HG03354 (cell line): Measurements from ENCODE around the gene NONO.
"Not testable (repeated sequence)": the region's sequence is repeated elsewhere in the genome, so short reads cannot be mapped to it uniquely, and the experiment has no call there.

Source experiments
- ATAC-seq: cut with Tn5 transposase; IDR thresholded peaks from one replicate; pipeline ENCODE4 v1.9.1; 2021; ENCODE audit warnings: mild to moderate bottlenecking; ENCODE audit not compliant: unreplicated experiment, poor library complexity, severe bottlenecking

Gene NONO

GRCh38 chrX:71282514-71283402 is 677 bp upstream of the NONO start:
- peak; percentile 31 for ATAC-seq

GRCh38 chrX:71285929-71286328 is 2.5 kb downstream of the NONO start:
- ATAC-seq: no peak

GRCh38 chrX:71291381-71291780 is 7.9 kb downstream of the NONO start:
- no peak for ATAC-seq

DNA sequence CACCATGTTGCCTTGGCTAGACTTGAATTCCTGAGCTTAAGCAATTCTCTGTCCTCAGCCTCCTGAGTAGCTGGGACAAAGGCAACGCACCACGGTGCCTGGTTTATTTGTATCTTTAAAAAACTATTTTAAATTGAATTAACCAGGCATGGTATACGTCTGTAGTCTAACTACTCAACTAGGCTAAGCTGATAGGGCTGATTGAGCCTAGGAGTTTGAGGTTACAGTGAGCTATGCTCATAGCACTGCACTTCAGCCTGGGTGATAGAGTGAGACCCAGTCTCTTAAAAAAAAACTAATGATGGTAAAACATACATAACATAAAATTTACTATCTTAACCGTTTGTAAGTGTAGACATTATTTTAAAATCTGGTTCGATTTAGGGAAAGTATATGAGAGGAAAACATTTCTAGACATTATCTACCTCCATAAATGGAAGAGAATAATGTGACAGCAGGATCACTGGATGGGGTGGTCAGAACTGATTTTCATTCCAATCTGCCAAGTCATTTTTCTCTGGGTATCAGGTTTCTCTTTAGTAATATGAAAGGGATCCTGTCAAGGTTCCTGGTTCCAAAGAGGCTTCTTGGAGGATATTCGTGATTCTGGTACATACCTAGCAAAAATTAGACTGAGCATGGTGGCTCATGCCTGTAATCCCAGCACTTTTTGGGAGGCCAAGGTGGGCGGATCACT is 9.4 kb downstream of the NONO start:
- no peak for ATAC-seq

DNA sequence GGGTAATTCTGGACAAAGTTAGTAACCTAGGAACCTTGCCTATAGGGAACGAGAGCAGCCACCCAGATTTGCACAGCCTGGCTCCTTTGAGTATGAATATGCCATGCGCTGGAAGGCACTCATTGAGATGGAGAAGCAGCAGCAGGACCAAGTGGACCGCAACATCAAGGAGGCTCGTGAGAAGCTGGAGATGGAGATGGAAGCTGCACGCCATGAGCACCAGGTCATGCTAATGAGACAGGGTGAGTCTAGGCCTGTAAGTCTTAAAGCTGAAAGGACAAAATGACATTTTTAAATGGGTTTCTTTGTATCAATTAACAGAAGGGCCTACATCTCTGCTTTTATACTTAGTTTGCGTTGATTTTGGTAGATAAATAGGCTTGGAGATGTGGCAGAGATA is 13.4 kb downstream of the NONO start:
- ATAC-seq: no peak

- no peak for ATAC-seq
These were observed 14.7 kb downstream of the NONO start for GRCh38 chrX:71298119-71298518.

DNA sequence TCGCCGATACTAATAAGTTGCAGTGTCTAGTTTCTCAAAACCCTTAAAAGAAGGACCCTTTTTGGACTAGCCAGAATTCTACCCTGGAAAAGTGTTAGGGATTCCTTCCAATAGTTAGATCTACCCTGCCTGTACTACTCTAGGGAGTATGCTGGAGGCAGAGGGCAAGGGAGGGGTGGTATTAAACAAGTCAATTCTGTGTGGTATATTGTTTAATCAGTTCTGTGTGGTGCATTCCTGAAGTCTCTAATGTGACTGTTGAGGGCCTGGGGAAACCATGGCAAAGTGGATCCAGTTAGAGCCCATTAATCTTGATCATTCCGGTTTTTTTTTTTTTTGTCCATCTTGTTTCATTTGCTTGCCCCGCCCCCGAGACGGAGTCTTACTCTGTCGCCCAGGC is 16.6 kb downstream of the NONO start:
- not testable (repeated sequence) for ATAC-seq

- ATAC-seq: not testable (repeated sequence)
These were observed 17.1 kb downstream of the NONO start for GRCh38 chrX:71300495-71300894.

DNA sequence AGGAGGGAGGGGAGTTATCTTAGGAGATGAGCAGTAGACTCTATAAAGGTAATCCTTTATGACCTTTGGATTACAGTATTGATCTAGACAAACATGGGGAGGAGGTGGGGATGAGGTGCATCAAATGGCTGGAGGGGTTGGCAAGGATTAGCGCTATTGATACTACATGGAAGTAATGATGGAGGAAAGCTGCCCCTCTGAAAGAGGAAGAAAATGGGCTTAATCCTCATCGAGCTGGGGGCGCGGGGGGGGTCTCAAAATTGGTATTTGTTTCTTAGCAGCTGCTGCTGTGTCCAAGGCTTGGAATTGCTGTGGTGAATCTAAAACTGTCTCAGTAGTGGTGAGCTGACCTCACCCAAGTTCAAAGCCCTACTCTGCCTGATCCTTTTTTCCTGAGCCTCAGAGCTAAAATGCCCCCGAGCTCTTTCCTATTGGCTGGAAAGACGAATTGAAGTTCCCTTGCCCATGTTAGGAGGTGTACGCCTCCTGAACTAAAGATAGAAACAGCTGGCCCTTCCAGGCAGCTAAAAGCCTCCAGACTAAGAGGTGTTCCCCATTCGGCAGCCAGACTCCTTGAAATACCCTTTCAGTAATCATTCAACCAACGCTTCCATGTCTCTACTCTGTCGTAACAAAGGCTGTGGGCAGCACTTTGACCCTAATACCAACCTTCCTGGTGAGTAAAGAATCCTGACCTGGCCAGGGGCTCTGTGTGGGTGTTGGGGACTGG is 17.9 kb downstream of the NONO start, which contains the start of gene ITGB1BP2:
Gene ITGB1BP2, plus strand, starts transcription at position 556 of the 730 bp plus-strand sequence. Its CDS starts 57 bp downstream, at position 613.
- ATAC-seq: no peak

DNA sequence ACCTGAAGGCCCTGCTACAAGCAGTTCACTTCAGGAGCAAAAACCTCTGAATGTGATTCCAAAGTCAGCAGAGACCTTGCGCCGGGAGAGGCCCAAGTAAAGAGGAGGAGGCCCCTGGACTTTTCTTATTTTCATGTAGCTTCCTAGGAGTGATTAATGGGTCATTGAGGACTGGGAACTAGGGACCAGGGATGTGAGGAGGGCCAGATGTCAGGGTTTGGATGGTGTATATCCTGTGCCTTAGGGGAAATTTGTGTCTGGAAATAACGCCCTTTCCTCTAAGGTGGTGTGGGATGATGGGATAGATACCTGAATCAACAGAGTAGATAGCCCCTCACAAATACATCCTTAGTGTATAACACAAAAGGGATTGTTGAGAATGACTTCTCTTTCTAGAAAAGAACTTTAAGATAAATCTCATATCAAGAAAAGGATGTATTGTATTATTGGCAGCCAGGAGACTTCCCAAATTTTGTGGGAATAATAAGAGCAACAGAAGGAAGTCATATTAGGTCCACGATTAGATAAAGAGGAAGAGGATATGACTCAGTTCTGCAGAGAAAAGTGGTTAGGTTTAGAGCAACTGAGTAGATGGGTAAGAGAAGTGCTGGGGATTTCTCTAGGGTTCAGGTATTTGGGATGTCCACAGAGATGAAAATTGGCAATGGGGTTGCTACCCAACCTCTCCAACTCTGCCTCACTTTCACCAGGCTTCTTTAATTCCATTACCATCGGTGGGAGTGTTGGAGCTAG is 19.2 kb downstream of the NONO start:
- ATAC-seq: no peak

GRCh38 chrX:71304561-71304960 is 21.1 kb downstream of the NONO start:
- no peak for ATAC-seq

- ATAC-seq: no peak
These were observed 32.5 kb downstream of the NONO start for GRCh38 chrX:71315917-71316316.

DNA sequence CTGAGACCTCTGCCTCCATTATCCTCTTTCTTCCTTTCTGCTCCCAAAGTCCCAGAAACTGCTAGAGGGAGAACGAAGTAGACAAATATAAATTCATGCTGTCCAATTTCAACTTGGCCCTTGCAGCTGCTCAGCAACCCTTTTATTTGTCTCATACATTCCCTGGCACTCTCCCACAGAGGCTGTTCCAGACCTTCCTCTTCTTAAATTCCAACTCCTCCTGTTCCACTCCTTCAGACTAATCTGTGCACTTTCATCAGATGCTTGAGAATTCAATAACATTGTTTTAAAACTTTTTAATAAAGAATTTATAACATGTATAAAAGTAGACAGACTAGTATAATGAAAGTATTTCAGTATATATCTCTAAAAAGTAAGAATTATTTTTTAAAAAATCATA is 33.5 kb downstream of the NONO start:
- not testable (repeated sequence) for ATAC-seq

DNA sequence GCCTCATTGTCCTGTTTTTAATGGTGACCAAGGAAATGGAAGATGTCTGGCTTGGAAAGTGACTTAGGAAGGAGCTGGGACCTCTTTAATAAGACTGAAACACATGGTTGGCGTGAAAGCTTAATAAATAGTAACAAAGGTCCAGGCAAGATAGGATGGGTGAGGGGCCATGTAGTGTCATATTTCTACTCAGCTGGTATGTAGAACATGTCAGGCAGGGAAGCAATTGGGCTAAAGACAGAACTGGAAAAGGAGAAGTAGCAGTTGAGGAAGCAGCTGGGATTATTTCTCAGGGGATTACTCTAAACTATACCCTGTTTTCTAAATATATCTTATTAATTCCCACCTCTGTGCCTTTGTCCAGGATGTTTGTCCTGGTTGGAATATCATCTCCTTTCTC is 36.7 kb downstream of the NONO start:
- no peak for ATAC-seq

- no peak for ATAC-seq
These were observed 38.3 kb downstream of the NONO start for GRCh38 chrX:71321731-71322130.

- ATAC-seq: not testable (repeated sequence)
These were observed 41.0 kb downstream of the NONO start for GRCh38 chrX:71324452-71324851.

DNA sequence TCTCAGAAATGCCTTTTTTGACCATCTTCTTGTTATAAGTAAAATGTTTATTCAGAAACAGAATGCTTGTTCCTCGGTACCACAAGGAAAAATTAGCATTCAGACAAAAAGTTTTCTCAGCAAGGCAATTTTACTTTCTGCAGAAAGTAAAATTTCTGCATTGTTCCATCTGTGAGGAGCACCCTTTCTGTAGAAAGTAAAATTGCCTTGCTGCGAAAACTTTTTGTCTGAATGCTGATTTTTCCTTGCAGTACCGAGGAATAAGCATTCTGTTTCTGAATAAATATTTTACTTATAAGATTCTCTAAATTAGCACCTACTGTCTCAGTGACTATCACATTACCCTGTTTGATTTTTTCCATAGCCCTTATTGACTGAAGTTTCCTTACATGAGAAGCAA is 43.0 kb downstream of the NONO start:
- ATAC-seq: no peak

DNA sequence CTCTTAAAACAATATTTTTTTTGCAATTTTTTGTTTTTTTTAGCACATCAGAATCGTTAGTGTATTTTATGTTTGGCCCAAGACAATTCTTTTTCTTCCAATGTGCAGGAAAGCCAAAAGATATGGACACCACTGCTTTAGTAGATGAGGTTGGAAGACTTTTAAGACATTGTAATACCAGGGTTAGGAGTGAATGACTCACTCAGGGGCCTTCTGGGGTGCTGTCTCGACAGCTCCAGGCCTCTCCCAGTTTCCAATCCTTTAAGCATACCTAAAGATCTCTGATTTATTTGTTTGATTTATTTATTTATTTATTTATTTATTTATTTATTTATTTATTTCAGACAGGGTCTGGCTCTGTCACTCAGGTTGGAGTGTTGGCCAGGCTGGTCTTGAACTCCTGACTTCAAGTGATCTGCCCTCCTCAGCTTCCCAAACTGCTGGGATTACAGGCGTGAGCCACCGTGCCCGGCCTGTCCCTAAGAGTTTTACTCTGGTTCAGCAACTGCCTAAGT is 65.8 kb downstream of the NONO start:
- not testable (repeated sequence) for ATAC-seq

- ATAC-seq: not testable (repeated sequence)
These were observed 66.4 kb downstream of the NONO start for GRCh38 chrX:71349867-71350266.
